Gastrocnemius medialis (tissue), 4 donors: ENCODE data around the gene MEGF11. TPM values are rescaled to one million over a fixed set of nuclear protein-coding genes. Genes with fewer than 3 reads are reported as not detected.

ENCODE experiments used
- ATAC-seq, 2 donors: fragments of 150-250 bp; one replicate each; pipeline ENCODE4 v1.9.1; 2016
- DNase-seq, 2 donors: peaks; one replicate each; pipeline ENCODE4 v3.0.0-alpha.2; 2019
- H3K27ac ChIP-seq, 4 donors: fragments of 200-600 bp; sonication (generic); 1 replicate in 1 of 4; 2 replicates in 3 of 4; pipeline ENCODE4 v1.5.1; 2016 to 2018; ENCODE audit warnings: mild to moderate bottlenecking in 2 of 4, moderate library complexity in 1 of 4
- H3K27me3 ChIP-seq, 3 donors: fragments of 200-600 bp; sonication (generic) in 2 of 3; 1 replicate in 1 of 3; 2 replicates in 2 of 3; pipeline versions ENCODE4 v1.5.1 to v1.6.0; 2016 to 2019; ENCODE audit warnings: mild to moderate bottlenecking in 1 of 3, moderate library complexity in 1 of 3
- H3K36me3 ChIP-seq, 2 donors: fragments of 200-600 bp; sonication (generic) in 1 of 2; one replicate each; pipeline ENCODE4 v1.5.1; 2017 to 2018
- H3K4me1 ChIP-seq, 2 donors: fragments of 200-600 bp; sonication (generic) in 1 of 2; one replicate each; pipeline ENCODE4 v1.5.1; 2016 to 2017; ENCODE audit warnings: mild to moderate bottlenecking in 2 of 2
- H3K4me3 ChIP-seq, 4 donors: fragments of 200-600 bp; sonication (generic) in 3 of 4; 1 replicate in 1 of 4; 2 replicates in 3 of 4; pipeline ENCODE4 v1.5.1; 2016 to 2019; ENCODE audit warnings: mild to moderate bottlenecking in 2 of 4
- H3K9me3 ChIP-seq, 3 donors: fragments of 200-600 bp; sonication (generic) in 2 of 3; 1 replicate in 1 of 3; 2 replicates in 2 of 3; pipeline ENCODE4 v1.5.1; 2016 to 2019
- POLR2A ChIP-seq, 2 donors: fragments of 450-650 bp; IDR thresholded peaks; one replicate each; pipeline ENCODE4 v1.6.1; 2017; ENCODE audit warnings: antibody characterized with exemption in 2 of 2, mild to moderate bottlenecking in 2 of 2, moderate library complexity in 2 of 2
- in situ Hi-C, 4 donors: fragments of 200-750 bp; cut with MboI; loops; one replicate each; pipeline versions ENCODE4 v1.15.0 to v1.8.0; 2017; ENCODE audit warnings: low sequenced_read_pairs in 4 of 4
- intact Hi-C: fragments of 100-400 bp; cut with DNase I; formaldehyde crosslinking; loops from one replicate; pipeline ENCODE4 v1.15.1; 2023; ENCODE audit warnings: low total_unique reads
- total RNA-seq, 4 donors: library from RNA; depleted of rRNA; stranded (reverse); fragments of >200 nt; gene quantifications; one replicate each; pipeline versions ENCODE4 v1.1.0 to v1.2.3, GENCODE V29; 2016
- TF ChIP-seq, protein P1 (sequence below), 5 experiments: fragments of 450-650 bp in 3 of 5; fragments of 200-600 bp in 2 of 5; sonication (generic) in 2 of 5; IDR thresholded peaks in 4 of 5; conservative IDR thresholded peaks in 1 of 5; 1 replicate in 4 of 5; 2 replicates in 1 of 5; pipeline ENCODE4 v1.5.1; 2016 to 2019; ENCODE audit warnings: antibody characterized with exemption in 5 of 5, mild to moderate bottlenecking in 3 of 5, moderate library complexity in 3 of 5

The MEGF11 gene
- total RNA-seq, 4 donors from 2014 or later: not detected

GRCh38 chr15:66241908-66242285, 11.7 kb downstream of the MEGF11 start:
- TF ChIP-seq, protein P1, sequence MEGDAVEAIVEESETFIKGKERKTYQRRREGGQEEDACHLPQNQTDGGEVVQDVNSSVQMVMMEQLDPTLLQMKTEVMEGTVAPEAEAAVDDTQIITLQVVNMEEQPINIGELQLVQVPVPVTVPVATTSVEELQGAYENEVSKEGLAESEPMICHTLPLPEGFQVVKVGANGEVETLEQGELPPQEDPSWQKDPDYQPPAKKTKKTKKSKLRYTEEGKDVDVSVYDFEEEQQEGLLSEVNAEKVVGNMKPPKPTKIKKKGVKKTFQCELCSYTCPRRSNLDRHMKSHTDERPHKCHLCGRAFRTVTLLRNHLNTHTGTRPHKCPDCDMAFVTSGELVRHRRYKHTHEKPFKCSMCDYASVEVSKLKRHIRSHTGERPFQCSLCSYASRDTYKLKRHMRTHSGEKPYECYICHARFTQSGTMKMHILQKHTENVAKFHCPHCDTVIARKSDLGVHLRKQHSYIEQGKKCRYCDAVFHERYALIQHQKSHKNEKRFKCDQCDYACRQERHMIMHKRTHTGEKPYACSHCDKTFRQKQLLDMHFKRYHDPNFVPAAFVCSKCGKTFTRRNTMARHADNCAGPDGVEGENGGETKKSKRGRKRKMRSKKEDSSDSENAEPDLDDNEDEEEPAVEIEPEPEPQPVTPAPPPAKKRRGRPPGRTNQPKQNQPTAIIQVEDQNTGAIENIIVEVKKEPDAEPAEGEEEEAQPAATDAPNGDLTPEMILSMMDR (IDR thresholded peaks at IDR 0.05 in 4 of 5, conservative IDR thresholded peaks at IDR 0.05 in 1 of 5): no peak
- no peak for TF ChIP-seq POLR2A (IDR thresholded peaks at IDR 0.05)
- no peaks in the 10 kb centered on the region for H3K4me1 ChIP-seq
- DNase-seq (no peak), ATAC-seq (no peak)
- H3K27ac ChIP-seq: no peak overlapping the region
- no peak overlapping the region for H3K4me3 ChIP-seq
- in situ Hi-C loops: no loop called here
- no peaks in the 10 kb centered on the region for H3K36me3 ChIP-seq
- H3K27me3 ChIP-seq: peaks cover 0 to 5% (median 4%) of the 10 kb centered on the region in 3 donors
- no peaks in the 10 kb centered on the region for H3K9me3 ChIP-seq
- intact Hi-C loops: no loop called here

DNA sequence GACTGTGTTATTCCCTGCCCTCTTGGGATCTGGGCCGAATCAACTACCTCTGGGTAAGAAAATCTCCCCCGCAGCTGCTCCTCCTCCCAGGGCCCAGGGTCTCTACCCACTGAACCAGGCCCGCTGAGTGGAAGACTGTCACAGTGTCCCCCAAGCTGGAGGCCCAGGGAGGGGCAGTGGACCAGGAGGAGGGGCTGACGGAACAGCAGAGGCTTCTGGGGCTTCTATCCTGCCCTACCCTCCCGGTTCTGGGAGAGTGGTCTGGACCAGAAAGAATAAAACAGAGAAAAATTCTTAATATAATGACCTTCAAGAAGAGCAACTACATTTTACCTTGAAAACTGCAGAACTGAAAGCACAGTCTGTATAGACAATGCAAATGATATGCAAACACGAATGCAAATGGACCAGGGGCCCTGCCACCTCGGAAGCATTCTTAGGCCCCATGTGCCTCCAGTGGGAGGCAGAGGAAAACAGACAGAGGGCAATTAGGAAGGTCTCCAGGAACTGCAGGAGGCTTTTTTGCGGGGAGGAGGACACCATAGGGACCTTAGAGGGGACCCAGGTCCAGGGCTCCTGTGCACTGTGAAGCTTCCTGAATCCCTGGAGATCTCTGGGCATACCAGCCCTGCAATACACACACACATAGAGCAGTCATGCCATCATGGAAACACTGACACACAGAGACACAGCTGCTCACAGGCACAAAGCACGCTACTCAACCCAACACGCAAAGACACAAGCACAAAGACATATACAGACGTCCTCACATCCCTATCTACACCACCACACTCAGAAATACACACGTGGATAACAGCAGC, 12.3 kb downstream of the MEGF11 start:
- intact Hi-C loops: no loop called here
- no peak for DNase-seq
- H3K9me3 ChIP-seq: no peaks in the 10 kb centered on the region
- TF ChIP-seq, protein P1 (IDR thresholded peaks at IDR 0.05 in 4 of 5, conservative IDR thresholded peaks at IDR 0.05 in 1 of 5): no peak
- no peak for TF ChIP-seq POLR2A (IDR thresholded peaks at IDR 0.05)
- no peaks in the 10 kb centered on the region for H3K4me1 ChIP-seq
- in situ Hi-C loops: no loop called here
- no peaks in the 10 kb centered on the region for H3K36me3 ChIP-seq
- H3K27ac ChIP-seq: no peak overlapping the region
- H3K27me3 ChIP-seq: peaks cover 0 to 6% (median 2%) of the 10 kb centered on the region in 3 donors
- H3K4me3 ChIP-seq: no peak overlapping the region
- ATAC-seq: no peak

DNA sequence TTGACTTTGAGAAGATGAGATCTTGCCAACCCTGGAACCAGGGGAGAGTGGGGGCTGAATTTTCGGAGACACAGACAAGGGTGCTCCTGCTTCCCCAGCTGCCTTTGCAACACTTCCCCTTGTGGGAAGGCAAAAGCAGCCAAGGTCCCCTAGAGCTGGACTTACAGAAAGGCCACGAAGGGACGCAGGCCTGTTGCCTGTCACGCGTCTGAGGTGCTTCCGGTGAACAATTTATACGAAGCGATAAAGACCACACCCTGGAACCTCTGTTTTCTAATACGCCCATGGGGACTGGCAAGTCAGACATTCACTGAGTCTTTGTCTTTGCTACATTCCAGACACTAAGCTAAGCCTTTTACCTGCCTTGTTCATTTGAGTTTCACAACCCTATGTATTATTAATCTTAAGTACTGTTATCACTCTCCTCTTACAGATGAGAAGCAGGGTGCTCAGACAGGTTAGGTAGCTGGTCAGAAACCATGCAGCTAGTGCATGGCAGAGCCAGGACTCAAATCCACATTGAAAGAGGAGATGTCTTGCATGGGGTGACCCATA, 13.2 kb downstream of the MEGF11 start:
- ATAC-seq: no peak
- Histone ChIP-seq H3K4me1 (no peaks in the 10 kb centered on the region), H3K4me3 (no peak overlapping the region), H3K27ac (no peak overlapping the region), H3K36me3 (no peaks in the 10 kb centered on the region), H3K9me3 (no peaks in the 10 kb centered on the region), H3K27me3 (peaks cover 0 to 9% (median 5%) of the 10 kb centered on the region in 3 donors)
- no peak for DNase-seq
- intact Hi-C loops (no loop called here), in situ Hi-C loops (no loop called here)
- no peak for TF ChIP-seq POLR2A (IDR thresholded peaks at IDR 0.05)
- TF ChIP-seq, protein P1 (IDR thresholded peaks at IDR 0.05 in 4 of 5, conservative IDR thresholded peaks at IDR 0.05 in 1 of 5): no peak

DNA sequence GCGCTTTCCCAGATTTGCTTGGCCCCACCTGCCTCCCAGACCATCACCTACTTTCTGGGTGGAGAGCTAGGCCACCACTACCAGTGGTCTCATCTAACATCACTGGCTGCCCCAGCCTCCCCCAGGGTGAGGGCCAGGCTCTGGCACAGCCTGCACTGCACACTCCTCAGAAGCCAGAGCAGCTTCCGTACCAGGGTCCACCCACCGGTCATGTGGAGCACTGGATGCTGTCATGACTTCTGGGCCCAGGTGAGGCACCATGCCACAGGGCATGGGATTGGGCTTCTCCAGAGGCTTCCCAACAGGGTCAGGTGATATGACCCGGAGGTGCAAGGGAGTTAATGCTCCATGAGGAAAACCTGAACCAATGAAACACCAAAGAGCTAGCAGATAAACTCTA, 14.0 kb downstream of the MEGF11 start:
- no peaks in the 10 kb centered on the region for H3K36me3 ChIP-seq
- H3K4me3 ChIP-seq: no peak overlapping the region
- no peaks in the 10 kb centered on the region for H3K9me3 ChIP-seq
- no peak for DNase-seq
- TF ChIP-seq, protein P1 (IDR thresholded peaks at IDR 0.05 in 4 of 5, conservative IDR thresholded peaks at IDR 0.05 in 1 of 5): no peak
- TF ChIP-seq POLR2A (IDR thresholded peaks at IDR 0.05): no peak
- peaks cover 0 to 9% (median 5%) of the 10 kb centered on the region in 3 donors for H3K27me3 ChIP-seq
- H3K4me1 ChIP-seq: no peaks in the 10 kb centered on the region
- in situ Hi-C loops (no loop called here), intact Hi-C loops (no loop called here)
- no peak for ATAC-seq
- H3K27ac ChIP-seq: no peak overlapping the region
